NB4 (cell line): ENCODE data around the gene HDAC9.

ENCODE experiments used
- DNase-seq: peaks from one replicate; pipeline ENCODE4 v3.0.0; 2010; ENCODE audit warnings: low read depth
- H3K4me3 ChIP-seq: one replicate; pipeline ENCODE4 v1.5.1; 2011; ENCODE audit warnings: mild to moderate bottlenecking, low read depth, low read length, moderate library complexity
- MYC ChIP-seq: IDR thresholded peaks from 2 replicates; pipeline ENCODE4 v1.6.1; 2011; ENCODE audit warnings: low read depth, low read length
- POLR2A ChIP-seq: IDR thresholded peaks from 2 replicates; pipeline ENCODE4 v1.6.1; 2011; ENCODE audit warnings: mild to moderate bottlenecking; ENCODE audit not compliant: insufficient read length; ENCODE audit errors: extremely low read depth
- TF ChIP-seq, protein P1 (sequence below): IDR thresholded peaks from one replicate; pipeline ENCODE4 v1.5.1; 2012; ENCODE audit warnings: low read depth, low read length
- TF ChIP-seq, protein P2 (sequence below): IDR thresholded peaks from 2 replicates; pipeline ENCODE4 v1.6.1; 2011; ENCODE audit warnings: low read depth, low read length

HDAC9 gene

DNA sequence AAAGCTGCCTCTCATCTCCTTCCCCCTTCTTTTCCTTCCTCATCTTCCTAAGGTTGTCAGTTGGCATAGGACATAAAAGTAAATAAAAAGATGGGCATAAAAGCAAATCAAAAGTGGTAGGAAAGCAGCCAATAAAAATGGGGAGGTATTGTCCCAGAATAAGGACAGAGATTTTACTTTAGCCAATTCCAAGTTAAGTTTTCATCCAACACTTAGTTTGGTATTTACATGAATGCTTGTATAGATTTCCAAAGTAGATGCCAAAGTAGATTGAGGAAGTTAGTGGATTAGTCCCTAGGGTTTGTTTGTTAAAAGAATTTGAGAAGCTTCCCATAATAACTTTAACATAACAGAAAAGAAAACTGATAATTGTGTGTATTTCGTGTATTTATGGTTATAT is 33.7 kb downstream of the HDAC9 start:
- no peak for DNase-seq
- no peak overlapping the region for H3K4me3 ChIP-seq
- no peak for TF ChIP-seq POLR2A
- no peak for TF ChIP-seq MYC
- TF ChIP-seq, protein P1, sequence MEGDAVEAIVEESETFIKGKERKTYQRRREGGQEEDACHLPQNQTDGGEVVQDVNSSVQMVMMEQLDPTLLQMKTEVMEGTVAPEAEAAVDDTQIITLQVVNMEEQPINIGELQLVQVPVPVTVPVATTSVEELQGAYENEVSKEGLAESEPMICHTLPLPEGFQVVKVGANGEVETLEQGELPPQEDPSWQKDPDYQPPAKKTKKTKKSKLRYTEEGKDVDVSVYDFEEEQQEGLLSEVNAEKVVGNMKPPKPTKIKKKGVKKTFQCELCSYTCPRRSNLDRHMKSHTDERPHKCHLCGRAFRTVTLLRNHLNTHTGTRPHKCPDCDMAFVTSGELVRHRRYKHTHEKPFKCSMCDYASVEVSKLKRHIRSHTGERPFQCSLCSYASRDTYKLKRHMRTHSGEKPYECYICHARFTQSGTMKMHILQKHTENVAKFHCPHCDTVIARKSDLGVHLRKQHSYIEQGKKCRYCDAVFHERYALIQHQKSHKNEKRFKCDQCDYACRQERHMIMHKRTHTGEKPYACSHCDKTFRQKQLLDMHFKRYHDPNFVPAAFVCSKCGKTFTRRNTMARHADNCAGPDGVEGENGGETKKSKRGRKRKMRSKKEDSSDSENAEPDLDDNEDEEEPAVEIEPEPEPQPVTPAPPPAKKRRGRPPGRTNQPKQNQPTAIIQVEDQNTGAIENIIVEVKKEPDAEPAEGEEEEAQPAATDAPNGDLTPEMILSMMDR, result no peak
- TF ChIP-seq, protein P2, sequence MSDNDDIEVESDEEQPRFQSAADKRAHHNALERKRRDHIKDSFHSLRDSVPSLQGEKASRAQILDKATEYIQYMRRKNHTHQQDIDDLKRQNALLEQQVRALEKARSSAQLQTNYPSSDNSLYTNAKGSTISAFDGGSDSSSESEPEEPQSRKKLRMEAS, result no peak

DNA sequence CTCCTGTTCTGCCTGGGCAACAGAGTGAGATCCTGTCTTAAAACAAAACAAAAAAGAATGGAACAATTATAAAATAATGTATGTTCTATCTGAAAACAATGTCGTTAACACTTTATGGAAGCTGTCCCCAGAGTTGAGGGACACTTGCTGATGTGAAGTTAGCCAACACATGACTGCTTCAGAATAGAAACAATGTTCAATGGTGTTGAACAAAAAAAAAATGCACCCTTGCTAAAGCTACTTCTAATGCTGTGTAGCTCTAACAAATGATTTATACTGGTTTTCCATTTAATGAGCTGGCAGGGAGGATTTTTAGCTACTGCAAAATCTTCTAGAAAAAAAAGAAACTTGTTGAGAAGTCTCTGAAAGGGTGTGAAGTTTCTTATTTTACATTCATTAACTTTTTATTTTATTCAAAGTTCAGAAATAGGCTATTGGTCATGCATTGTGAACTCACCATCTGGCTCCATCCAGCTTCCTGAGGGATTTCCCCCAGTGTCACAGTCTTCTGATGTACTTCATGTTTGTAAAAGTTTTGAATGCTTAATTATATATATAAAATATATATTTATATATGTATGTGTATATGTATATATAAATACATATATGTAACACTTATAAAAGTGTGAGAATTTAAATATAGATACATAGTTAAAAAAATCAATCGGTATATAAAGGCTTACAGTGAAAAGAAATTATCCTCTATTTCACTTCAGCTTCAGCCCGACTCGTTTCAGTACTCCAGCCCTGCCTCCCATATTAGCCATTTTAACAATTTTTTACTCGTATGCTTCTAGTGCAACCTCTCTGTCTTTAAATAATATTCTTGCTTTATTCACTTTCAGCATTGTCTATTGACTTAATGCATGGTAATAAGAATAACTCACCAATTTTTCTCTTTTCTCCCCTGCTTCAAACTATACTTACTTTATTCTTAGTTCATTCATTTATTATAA is 35.0 kb downstream of the HDAC9 start:
- TF ChIP-seq, protein P2, result no peak
- TF ChIP-seq POLR2A (no peak), MYC (no peak)
- TF ChIP-seq, protein P1, result no peak
- H3K4me3 ChIP-seq, result no peak overlapping the region
- no peak for DNase-seq

DNA sequence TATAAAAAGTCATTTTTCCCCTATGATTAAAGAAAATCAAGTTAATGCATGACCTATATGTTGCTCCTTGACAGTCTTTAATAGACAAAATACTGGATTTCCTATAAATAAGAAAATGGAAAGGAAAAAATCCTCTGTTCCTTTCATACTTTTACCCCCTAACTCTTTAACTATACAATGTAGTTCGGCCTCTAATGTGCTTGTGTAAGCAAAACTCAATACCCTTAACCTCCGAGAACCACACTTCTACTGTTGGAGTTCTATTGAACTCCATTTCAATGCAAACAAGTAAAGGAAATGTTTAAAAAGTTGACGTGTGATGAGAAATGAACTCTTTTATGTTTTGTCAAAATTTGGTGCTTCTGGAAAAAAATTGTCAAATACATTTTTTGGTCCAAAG is 36.0 kb downstream of the HDAC9 start:
- no peak for DNase-seq
- no peak overlapping the region for H3K4me3 ChIP-seq
- TF ChIP-seq, protein P2, result no peak
- TF ChIP-seq, protein P1, result no peak
- TF ChIP-seq POLR2A, result no peak
- TF ChIP-seq MYC, result no peak

DNA sequence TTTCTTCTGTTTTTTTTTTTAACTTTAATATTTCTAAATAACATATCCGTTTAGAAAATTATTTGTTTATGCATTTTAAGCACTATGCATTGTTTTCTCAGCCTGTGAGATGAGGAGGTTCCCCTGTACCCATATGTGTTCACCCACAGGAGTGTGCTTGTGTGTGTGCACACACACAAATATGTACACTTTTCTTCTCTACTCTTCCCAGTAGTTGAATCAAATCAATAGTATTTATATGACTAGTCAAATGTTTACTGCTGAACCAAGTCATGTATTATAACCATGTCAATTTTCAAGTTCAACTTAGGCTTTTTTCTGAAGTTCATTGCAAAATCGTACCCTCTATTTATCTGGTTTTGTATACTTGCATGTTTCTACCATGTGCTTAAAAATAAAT is 37.3 kb downstream of the HDAC9 start:
- DNase-seq, result no peak
- H3K4me3 ChIP-seq, result no peak overlapping the region
- TF ChIP-seq, protein P1, result no peak
- no peak for TF ChIP-seq POLR2A
- no peak for TF ChIP-seq MYC
- TF ChIP-seq, protein P2, result no peak

DNA sequence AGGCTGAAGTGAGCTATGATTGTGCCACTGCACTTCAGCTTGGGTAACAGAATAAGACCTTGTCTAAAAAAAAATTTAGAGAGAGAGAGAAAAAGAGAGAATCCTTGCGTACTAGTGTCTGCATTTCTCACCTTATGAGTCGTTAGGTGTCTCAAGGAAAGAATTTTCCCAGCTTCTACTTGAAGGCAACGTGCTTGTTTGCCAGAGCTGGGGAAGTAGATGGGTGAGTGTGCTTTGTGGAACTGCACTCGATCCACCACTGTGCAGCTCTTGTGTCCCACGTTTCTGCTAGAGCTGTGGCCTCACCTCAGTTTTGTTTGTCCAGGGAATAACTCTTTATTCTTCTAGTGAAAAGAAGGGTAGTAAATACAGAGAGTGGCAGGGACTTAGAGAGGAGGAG is 38.9 kb downstream of the HDAC9 start:
- TF ChIP-seq, protein P1, result no peak
- TF ChIP-seq MYC (no peak), POLR2A (no peak)
- TF ChIP-seq, protein P2, result no peak
- no peak for DNase-seq
- H3K4me3 ChIP-seq, result no peak overlapping the region
